GM12875 (cell line): ENCODE data around the gene PAX3.

Experiments
- H3K4me3 ChIP-seq: one replicate; pipeline ENCODE4 v1.5.1; 2011; ENCODE audit warnings: low read depth, low read length, control low read depth
- TF ChIP-seq, protein P1 (sequence below): IDR thresholded peaks from 2 replicates; pipeline ENCODE4 v1.5.1; 2011; ENCODE audit warnings: low read depth, mild to moderate bottlenecking, control low read depth, inconsistent platforms, low read length, moderate library complexity, borderline replicate concordance; ENCODE audit not compliant: insufficient read depth

PAX3 gene

DNA sequence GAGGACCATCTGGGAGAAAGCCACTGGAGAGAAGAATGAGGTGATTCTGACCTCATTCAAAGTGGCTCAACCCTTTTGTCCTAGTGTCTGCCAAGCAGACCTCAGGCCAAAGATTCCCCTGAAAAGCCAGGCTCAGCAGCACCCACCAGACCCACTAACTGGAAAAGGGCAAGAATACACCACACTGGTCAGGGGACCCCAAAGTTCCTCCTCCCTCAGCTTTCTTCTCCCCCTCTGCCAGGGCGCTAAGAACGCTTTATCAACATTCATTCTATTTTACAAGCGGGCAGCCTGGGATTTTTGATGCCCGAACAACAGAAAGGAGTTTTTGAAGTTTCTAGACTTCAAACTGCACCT, 7.3 kb downstream of the PAX3 start:
- no peak overlapping the region for H3K4me3 ChIP-seq

DNA sequence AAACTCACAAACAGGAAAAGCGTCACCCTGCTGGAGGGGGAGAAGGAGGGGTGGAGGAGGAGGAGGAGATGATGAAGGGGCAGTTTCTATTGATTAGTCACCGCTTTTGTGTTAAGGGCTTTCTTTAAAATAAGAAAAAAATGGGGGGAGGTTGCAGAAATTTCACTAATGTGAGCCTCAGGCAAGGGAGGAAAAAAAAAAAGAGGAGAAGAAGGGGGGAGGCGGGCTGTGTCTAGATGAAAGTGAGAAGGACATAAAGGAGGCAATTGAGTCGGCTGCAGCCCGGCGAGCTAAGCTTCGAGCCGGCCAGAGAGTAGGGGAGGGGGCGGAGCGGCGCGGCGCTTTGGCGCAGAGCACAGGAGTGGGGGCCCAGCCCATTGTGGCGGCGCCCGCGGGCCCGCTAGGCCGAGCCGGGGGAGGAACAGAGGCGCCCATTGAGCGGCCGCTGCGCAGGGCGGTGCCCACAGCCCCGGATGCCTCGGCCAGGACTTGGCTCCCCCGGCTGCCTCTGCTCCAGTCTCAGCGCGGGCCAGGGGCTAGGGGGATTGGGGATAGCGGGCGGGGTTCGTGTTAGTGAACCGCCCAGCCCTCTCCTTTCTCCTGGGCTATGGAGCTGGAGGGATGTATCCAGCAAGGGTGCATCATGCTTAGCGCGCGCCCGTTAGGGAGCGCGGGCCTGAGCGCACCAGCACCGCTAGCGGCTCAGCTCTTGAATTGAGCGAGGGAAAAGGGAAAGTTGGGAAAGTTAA, 7.9 kb downstream of the PAX3 start:
- TF ChIP-seq, protein P1, sequence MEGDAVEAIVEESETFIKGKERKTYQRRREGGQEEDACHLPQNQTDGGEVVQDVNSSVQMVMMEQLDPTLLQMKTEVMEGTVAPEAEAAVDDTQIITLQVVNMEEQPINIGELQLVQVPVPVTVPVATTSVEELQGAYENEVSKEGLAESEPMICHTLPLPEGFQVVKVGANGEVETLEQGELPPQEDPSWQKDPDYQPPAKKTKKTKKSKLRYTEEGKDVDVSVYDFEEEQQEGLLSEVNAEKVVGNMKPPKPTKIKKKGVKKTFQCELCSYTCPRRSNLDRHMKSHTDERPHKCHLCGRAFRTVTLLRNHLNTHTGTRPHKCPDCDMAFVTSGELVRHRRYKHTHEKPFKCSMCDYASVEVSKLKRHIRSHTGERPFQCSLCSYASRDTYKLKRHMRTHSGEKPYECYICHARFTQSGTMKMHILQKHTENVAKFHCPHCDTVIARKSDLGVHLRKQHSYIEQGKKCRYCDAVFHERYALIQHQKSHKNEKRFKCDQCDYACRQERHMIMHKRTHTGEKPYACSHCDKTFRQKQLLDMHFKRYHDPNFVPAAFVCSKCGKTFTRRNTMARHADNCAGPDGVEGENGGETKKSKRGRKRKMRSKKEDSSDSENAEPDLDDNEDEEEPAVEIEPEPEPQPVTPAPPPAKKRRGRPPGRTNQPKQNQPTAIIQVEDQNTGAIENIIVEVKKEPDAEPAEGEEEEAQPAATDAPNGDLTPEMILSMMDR = no peak
- H3K4me3 ChIP-seq = no peak overlapping the region

More for the DNA sequence above, 7.3 kb downstream of the PAX3 start:
- TF ChIP-seq, protein P1 = no peak

DNA sequence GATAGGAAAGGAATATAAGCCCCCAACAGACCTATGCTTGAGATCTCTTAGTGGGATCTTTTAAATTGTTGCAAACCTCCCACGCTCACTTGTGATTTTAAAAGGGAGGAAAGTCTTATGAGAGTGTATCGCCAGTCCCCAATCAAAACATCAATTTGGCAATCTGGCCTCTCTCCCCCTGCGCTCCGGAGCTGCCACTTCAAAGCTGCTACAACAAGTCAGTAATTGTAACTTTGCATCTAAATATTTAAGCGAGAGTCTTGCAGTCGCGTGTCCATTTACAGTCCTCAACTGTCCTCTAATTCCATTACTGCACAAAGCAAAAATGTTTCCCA, 8.4 kb downstream of the PAX3 start:
- TF ChIP-seq, protein P1 = no peak

DNA sequence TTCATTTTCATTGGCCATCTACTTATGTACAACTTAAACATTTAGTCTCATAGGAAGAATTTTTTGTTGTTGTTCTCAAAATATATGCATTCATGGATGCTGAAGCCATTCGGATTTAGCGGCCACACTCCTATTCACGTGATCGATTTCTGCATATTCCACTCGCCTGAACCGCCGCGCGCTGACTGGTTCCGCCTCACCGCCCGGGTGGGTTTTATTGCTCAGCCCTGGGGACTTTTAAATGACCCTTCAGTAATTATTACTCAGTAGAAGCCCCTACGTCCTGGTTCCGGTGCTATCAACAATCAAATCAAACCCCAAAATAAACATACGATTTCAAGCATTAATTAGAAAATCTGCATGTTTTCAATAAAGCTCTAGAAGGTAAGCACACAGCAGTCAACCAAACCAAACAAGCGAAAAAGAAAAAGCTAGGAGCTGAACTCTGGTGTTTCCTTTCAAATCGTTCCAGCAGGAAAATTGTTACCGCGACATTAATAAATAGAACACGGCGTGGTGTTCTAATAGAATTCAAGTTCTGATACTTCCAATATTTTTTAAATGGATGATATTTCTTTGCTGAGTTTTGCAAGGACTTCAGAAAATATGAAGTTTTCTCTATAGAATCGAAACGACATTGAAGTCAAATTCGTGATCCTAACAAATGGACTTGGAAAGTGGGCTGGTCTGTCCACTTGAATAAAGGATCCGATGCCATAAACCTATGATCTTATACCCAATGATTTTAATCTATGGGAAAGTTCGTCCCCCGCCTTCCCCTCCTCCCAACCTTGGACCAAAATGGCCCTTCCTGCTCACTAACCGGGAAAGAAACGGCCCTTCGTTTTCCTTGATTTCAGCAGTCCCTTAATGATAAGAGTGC, 9.3 kb downstream of the PAX3 start:
- H3K4me3 ChIP-seq = no peak overlapping the region
- TF ChIP-seq, protein P1 = no peak

More for the DNA sequence above, 8.4 kb downstream of the PAX3 start:
- H3K4me3 ChIP-seq = no peak overlapping the region

DNA sequence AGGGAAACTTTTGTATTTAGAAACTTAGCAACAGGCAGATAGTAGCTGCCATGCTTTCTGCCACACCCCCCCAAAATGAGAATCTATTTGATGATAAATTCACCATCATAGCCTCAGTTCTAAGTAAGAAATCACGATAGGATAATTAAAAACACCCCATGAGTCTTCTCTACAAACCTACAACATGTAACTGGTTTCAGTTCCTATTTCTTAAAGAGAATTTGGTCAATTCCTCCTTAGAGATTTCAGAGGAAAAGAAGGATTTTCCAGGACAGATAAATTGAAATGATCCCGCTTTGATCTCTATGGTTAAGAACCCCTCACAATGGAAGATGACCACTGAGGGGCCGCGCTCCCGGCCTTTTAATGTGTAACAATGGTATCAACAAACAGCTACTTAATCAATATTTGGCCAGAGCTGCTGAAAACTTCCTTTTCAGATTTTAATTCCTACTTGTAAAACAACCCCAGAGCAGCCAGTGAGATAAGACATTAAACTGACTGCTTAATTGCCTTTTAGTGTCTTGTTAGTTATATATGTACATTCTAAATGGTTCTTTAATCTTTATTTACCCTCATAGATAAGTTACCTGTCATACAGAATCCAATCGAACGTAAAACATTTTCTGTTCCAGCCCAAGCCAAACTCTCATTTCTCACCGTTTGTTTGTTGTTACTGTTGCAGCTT, 10.1 kb downstream of the PAX3 start:
- TF ChIP-seq, protein P1 = no peak
- no peak overlapping the region for H3K4me3 ChIP-seq

DNA sequence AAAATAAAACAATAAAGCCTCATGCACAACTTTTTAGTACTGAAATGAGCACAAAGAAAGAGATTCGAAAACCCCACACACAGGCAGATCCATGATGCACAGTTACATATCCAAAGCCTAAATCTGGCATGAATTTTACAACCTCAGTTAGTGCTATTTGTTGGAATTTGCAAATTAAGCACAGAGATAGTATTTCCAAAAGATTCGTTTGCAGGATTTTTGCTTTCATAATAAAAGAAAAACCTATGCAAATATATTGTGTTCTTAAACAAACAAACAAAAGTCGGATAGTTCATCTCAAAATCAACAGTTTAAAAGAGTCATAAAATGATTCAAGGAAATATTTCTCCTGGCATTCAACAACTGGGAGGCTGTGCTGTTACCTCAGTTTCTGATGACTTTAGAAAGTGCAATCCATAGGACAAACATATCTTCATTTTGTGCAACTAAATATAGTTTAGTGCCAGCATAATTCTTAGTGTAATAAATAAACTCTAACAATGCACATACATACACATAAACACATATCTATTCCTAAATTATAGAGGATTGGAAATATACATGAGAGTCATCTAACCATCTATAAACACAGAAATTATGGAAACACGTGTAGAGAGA, 10.8 kb downstream of the PAX3 start:
- TF ChIP-seq, protein P1 = no peak
- H3K4me3 ChIP-seq = no peak overlapping the region
